ENCODE data around the gene M1AP.

M1AP gene

GRCh38 chr2:74558284-74559230 is 89.6 kb downstream of the M1AP start:
- in situ Hi-C loops (cut with HindIII; ENCODE audit: low sequenced_read_pairs) = no loop called here
- H3K4me3 ChIP-seq (ENCODE audit: low read depth, low read length) = no peak overlapping the region
- TF ChIP-seq, protein P1, sequence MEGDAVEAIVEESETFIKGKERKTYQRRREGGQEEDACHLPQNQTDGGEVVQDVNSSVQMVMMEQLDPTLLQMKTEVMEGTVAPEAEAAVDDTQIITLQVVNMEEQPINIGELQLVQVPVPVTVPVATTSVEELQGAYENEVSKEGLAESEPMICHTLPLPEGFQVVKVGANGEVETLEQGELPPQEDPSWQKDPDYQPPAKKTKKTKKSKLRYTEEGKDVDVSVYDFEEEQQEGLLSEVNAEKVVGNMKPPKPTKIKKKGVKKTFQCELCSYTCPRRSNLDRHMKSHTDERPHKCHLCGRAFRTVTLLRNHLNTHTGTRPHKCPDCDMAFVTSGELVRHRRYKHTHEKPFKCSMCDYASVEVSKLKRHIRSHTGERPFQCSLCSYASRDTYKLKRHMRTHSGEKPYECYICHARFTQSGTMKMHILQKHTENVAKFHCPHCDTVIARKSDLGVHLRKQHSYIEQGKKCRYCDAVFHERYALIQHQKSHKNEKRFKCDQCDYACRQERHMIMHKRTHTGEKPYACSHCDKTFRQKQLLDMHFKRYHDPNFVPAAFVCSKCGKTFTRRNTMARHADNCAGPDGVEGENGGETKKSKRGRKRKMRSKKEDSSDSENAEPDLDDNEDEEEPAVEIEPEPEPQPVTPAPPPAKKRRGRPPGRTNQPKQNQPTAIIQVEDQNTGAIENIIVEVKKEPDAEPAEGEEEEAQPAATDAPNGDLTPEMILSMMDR (IDR thresholded peaks at IDR 0.05; ENCODE audit: low read depth, low read length) = no peak
- DNase-seq (ENCODE audit: low read depth, low spot score) = no peak

- in situ Hi-C loops (cut with HindIII; ENCODE audit: low sequenced_read_pairs) = no loop called here
- H3K4me3 ChIP-seq (ENCODE audit: low read depth, low read length) = no peak overlapping the region
- no peak for DNase-seq (ENCODE audit: low read depth, low spot score)
- TF ChIP-seq, protein P1 (IDR thresholded peaks at IDR 0.05; ENCODE audit: low read depth, low read length) = no peak
These were observed 91.2 kb downstream of the M1AP start for GRCh38 chr2:74556831-74557370.

- in situ Hi-C loops (cut with HindIII; ENCODE audit: low sequenced_read_pairs) = no loop called here
- H3K4me3 ChIP-seq (ENCODE audit: low read depth, low read length) = peak overlapping the region; percentile 89
- TF ChIP-seq, protein P1 (IDR thresholded peaks at IDR 0.05; ENCODE audit: low read depth, low read length) = no peak
- no peak for DNase-seq (ENCODE audit: low read depth, low spot score)
These were observed 92.0 kb downstream of the M1AP start for GRCh38 chr2:74556159-74556558.

GRCh38 chr2:74555610-74556103 is 92.5 kb downstream of the M1AP start:
- TF ChIP-seq, protein P1 (IDR thresholded peaks at IDR 0.05; ENCODE audit: low read depth, low read length) = no peak
- in situ Hi-C loops (cut with HindIII; ENCODE audit: low sequenced_read_pairs) = no loop called here
- no peak for DNase-seq (ENCODE audit: low read depth, low spot score)
- peak overlapping the region; percentile 89 for H3K4me3 ChIP-seq (ENCODE audit: low read depth, low read length)

GRCh38 chr2:74554820-74555531 is 93.2 kb downstream of the M1AP start:
- in situ Hi-C loops (cut with HindIII; ENCODE audit: low sequenced_read_pairs) = no loop called here
- TF ChIP-seq, protein P1 (IDR thresholded peaks at IDR 0.05; ENCODE audit: low read depth, low read length) = no peak
- no peak for DNase-seq (ENCODE audit: low read depth, low spot score)
- H3K4me3 ChIP-seq (ENCODE audit: low read depth, low read length) = peak overlapping the region; percentile 89
